Effector memory CD4-positive, alpha-beta T cell (primary cell): ENCODE data around the gene RAP1A.
"Not testable (repeated sequence)": the region's sequence is repeated elsewhere in the genome, so short reads cannot be mapped to it uniquely, and the experiment has no call there.

Source experiments
- DNase-seq, 3 donors: peaks; one replicate each; pipeline ENCODE4 v3.0.0-alpha.2; 2020
- H3K27ac ChIP-seq: 2 replicates; pipeline ENCODE4 v1.7.0; 2013; ENCODE audit warnings: mild to moderate bottlenecking, low read length, moderate library complexity; ENCODE audit not compliant: insufficient read depth, poor library complexity, severe bottlenecking
- H3K27me3 ChIP-seq: replicated peaks from 2 replicates; pipeline ENCODE4 v1.7.0; 2013; ENCODE audit warnings: mild to moderate bottlenecking, low read length; ENCODE audit not compliant: insufficient read depth, control insufficient read depth, poor library complexity, severe bottlenecking
- H3K36me3 ChIP-seq: 2 replicates; pipeline ENCODE4 v1.7.0; 2013; ENCODE audit warnings: mild to moderate bottlenecking, low read length, moderate library complexity; ENCODE audit not compliant: control insufficient read depth, insufficient read depth
- H3K4me1 ChIP-seq: 2 replicates; pipeline ENCODE4 v1.7.0; 2013; ENCODE audit warnings: low read length, mild to moderate bottlenecking; ENCODE audit not compliant: control insufficient read depth, insufficient read depth, poor library complexity, severe bottlenecking
- H3K4me3 ChIP-seq: 2 replicates; pipeline ENCODE4 v1.7.0; 2013; ENCODE audit warnings: low read length, low read depth, mild to moderate bottlenecking; ENCODE audit not compliant: insufficient read depth, poor library complexity, severe bottlenecking
- H3K9me3 ChIP-seq: 2 replicates; pipeline ENCODE4 v1.7.0; 2013; ENCODE audit warnings: mild to moderate bottlenecking, low read length, moderate library complexity; ENCODE audit not compliant: control insufficient read depth

Gene RAP1A

GRCh38 chr1:111737216-111738132 is 117.9 kb downstream of the RAP1A start:
- H3K27ac ChIP-seq, result no peak overlapping the region
- DNase-seq, result no peak
- peaks cover 13% of the 10 kb centered on the region for H3K4me1 ChIP-seq
- no peaks in the 10 kb centered on the region for H3K36me3 ChIP-seq
- H3K9me3 ChIP-seq, result no peaks in the 10 kb centered on the region
- no peaks in the 10 kb centered on the region for H3K27me3 ChIP-seq
- H3K4me3 ChIP-seq, result peak overlapping the region; percentile 88

GRCh38 chr1:111738133-111738435 is 118.5 kb downstream of the RAP1A start:
- no peaks in the 10 kb centered on the region for H3K27me3 ChIP-seq
- H3K4me1 ChIP-seq, result peaks cover 13% of the 10 kb centered on the region
- peak overlapping the region; percentile 88 for H3K4me3 ChIP-seq
- H3K9me3 ChIP-seq, result no peaks in the 10 kb centered on the region
- DNase-seq, result no peak
- H3K27ac ChIP-seq, result no peak overlapping the region
- no peaks in the 10 kb centered on the region for H3K36me3 ChIP-seq

DNA sequence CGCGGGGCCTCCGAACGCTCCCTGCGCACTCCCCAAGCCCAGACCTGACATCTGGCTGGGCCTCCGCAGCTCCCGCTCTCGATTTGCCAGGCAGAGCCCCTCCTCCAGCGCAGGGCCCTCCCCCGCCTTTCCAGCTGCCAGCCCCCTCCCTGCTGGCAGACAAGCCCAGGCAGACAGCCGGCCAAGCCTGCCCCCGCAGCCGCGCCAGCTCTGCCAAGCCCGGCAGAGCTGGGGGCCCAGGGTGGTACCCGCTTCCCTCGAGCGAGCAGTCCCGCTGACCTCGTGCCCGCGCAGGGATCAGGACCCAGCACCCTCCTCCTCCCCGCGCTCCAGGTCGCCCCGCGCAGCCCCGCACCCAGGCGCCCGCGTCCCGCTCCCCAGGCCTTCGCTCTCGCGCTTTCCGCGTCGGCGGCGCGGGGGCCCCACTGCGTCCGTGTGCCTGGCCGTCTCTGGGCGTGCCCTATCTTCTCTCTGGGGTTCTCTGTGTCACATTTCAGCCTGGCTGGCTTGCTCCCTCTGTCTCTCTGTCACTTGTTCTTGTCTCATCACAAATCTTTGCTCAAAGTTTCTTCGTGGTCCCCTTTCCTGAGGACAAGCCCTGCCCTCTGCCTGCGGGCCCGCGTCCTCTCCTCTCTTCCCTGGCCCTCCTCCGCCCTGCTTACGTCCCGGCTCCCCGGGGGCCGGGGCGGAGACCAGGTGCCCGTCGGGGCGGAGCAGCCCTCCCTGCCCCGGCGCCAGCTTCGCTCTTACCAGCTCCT is 119.0 kb downstream of the RAP1A start:
- H3K27ac ChIP-seq, result peak overlapping the region; percentile 56
- DNase-seq, result peak; percentile 33 to 47 (median 37)
- peak overlapping the region; percentile 88 for H3K4me3 ChIP-seq
- H3K4me1 ChIP-seq, result peaks cover 13% of the 10 kb centered on the region
- H3K27me3 ChIP-seq, result no peaks in the 10 kb centered on the region
- no peaks in the 10 kb centered on the region for H3K9me3 ChIP-seq
- no peaks in the 10 kb centered on the region for H3K36me3 ChIP-seq

DNA sequence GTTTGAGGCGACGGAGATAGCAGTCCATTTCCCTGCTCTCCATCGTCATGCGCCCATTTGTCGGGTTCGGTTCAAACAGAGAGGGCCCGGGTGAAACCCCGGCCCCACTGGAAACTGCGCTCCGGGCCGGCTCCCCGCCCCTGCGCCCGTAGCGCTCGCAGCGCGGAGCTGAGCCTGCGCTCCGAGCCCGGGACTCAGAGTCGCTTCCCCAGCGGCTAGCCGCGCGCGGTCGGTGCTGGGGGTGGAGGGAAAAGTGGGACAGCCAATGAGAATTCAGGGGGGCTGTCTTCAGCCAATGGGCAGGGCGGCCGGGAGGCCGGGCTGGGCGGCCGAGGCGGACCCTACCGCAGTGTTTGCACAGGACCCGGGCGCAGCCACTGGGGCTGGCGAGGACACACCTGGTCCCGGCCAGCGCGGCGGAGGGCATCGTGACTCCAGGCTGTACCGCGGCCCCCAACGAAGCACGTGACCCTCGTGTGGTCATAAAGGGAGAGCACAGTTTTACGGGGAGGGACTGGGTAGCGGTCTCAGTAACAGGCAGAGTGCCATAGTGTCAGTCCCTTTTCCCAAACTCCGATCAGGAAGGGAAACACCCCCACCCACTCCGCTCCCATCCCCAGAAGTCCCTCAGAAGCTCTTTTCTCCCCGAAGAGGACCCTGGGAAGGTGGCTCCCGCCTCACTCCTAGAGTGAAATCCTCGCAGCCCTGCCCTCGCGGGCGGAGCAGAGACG is 119.8 kb downstream of the RAP1A start, which contains the start of gene INKA2:
Gene INKA2, minus strand, starts transcription at position 202 of the 731 bp plus-strand sequence. Its CDS starts 153 bp downstream, at position 49.
- H3K4me3 ChIP-seq, result peak within 1 kb of the TSS; percentile 88
- peak within 1 kb of the TSS; percentile 56 for H3K27ac ChIP-seq
- no peaks in the 10 kb centered on the region for H3K27me3 ChIP-seq
- H3K36me3 ChIP-seq, result no peaks in the 10 kb centered on the region
- peak; percentile 42 to 57 (median 55) for DNase-seq
- H3K9me3 ChIP-seq, result no peaks in the 10 kb centered on the region
- peaks cover 13% of the 10 kb centered on the region for H3K4me1 ChIP-seq

GRCh38 chr1:111739925-111740765 is 120.6 kb downstream of the RAP1A start:
- Histone ChIP-seq H3K27ac (no peak overlapping the region), H3K4me3 (peak overlapping the region; percentile 88), H3K9me3 (no peaks in the 10 kb centered on the region), H3K27me3 (no peaks in the 10 kb centered on the region), H3K4me1 (peaks cover 13% of the 10 kb centered on the region), H3K36me3 (no peaks in the 10 kb centered on the region)
- no peak for DNase-seq

GRCh38 chr1:111742292-111742691 is 122.7 kb downstream of the RAP1A start:
- H3K27me3 ChIP-seq, H3K36me3 ChIP-seq, H3K27ac ChIP-seq, H3K9me3 ChIP-seq, DNase-seq, H3K4me3 ChIP-seq: not testable (repeated sequence)
- peaks cover 13% of the 10 kb centered on the region for H3K4me1 ChIP-seq

DNA sequence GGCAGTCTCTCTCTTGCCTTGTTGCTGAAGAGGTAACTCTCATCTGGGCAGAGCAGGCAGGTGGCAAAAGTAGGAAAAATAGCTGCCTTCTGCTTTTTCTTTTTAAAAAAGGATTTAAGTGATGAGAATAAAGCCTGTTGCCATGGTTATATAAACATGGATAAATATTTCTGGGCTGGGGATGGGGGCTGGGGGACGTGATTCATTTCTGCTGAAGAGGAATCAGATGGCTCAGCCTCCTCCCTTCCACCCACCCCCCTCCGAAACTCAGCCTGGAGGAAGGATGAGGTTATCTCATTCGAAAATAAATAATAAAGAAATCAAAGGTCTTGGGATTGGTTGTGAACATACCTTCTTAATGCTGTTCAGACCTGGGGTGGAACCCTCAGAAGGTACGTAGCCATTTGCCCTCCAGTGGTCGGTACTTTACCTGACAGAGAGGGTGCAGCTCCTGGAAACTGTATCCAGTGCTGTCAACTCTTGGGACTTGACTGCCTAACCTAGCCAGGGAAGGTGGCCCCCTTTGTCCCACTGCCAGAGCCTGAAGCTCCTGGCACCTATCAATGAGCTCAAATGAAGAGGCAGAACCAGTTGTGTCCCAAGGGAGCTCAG is 123.5 kb downstream of the RAP1A start:
- no peaks in the 10 kb centered on the region for H3K9me3 ChIP-seq
- DNase-seq, result no peak
- H3K4me3 ChIP-seq, result no peak overlapping the region
- H3K27me3 ChIP-seq, result no peaks in the 10 kb centered on the region
- H3K27ac ChIP-seq, result no peak overlapping the region
- H3K4me1 ChIP-seq, result peaks cover 7% of the 10 kb centered on the region
- H3K36me3 ChIP-seq, result no peaks in the 10 kb centered on the region

GRCh38 chr1:111743679-111744101 is 124.1 kb downstream of the RAP1A start:
- no peaks in the 10 kb centered on the region for H3K27me3 ChIP-seq
- H3K9me3 ChIP-seq, result no peaks in the 10 kb centered on the region
- H3K36me3 ChIP-seq, result no peaks in the 10 kb centered on the region
- peaks cover 5% of the 10 kb centered on the region for H3K4me1 ChIP-seq
- no peak for DNase-seq
- H3K4me3 ChIP-seq, result no peak overlapping the region
- H3K27ac ChIP-seq, result no peak overlapping the region
